ENCODE measurements around the gene KLHL25.

KLHL25 gene

DNA sequence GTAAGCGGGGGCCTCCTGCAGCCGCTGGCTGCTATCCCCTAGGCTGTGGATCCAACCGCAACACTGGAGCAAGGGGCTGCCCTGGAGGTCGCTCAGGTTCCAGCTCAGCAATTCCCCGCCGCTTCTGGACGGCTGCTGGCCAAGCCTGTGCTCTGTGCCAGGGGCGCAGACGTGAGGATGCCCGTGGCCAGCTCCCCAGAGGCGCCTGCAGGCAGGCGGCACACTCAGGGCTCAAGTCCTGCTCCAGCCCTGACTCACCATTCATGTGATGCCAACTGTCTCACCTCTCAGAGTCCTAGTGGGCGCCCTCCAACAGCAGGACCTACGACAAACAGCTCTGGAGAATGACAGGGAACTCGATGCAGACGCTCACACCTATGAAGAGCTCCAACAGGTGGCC lies 31.6 kb downstream of the KLHL25 start:
- TF ChIP-seq, protein P1, sequence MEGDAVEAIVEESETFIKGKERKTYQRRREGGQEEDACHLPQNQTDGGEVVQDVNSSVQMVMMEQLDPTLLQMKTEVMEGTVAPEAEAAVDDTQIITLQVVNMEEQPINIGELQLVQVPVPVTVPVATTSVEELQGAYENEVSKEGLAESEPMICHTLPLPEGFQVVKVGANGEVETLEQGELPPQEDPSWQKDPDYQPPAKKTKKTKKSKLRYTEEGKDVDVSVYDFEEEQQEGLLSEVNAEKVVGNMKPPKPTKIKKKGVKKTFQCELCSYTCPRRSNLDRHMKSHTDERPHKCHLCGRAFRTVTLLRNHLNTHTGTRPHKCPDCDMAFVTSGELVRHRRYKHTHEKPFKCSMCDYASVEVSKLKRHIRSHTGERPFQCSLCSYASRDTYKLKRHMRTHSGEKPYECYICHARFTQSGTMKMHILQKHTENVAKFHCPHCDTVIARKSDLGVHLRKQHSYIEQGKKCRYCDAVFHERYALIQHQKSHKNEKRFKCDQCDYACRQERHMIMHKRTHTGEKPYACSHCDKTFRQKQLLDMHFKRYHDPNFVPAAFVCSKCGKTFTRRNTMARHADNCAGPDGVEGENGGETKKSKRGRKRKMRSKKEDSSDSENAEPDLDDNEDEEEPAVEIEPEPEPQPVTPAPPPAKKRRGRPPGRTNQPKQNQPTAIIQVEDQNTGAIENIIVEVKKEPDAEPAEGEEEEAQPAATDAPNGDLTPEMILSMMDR (IDR thresholded peaks at IDR 0.05; ENCODE audit: insufficient read depth, low read length, missing control alignments): no peak
- CTCF ChIA-PET: interaction anchor here (0.9 to 1.9 kb wide), 4 partner anchors 8 to 68 kb away, joined by 3 to 7 read pairs (median 4); no protein-coding TSS in a partner anchor
- POLR2A ChIA-PET: no interaction called here
- DNase-seq (ENCODE audit: low read depth, low spot score): no peak
- H3K4me3 ChIP-seq (ENCODE audit: low read depth, low read length): no peak overlapping the region

DNA sequence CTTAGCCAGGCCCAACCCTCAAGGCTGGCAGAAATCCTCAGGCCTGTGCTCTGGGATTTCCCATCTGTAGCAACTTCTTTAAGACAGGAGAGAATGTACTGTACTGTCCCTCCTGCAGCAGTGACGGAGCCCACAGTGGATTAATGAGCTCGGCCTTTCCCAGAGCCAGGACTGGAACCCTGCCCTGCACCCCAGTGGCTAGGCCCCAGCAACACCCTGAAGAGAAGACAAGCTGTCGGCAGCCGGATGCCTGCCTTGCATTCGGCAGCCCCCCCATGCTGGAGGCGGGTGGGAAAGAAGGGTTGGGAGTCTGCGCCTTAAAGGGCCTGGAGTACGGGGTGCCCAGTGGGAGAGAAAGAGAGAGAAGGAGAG lies 32.0 kb downstream of the KLHL25 start:
- no peak for DNase-seq (ENCODE audit: low read depth, low spot score)
- CTCF ChIA-PET: no interaction called here
- TF ChIP-seq, protein P1 (IDR thresholded peaks at IDR 0.05; ENCODE audit: insufficient read depth, low read length, missing control alignments): no peak
- POLR2A ChIA-PET: no interaction called here
- H3K4me3 ChIP-seq (ENCODE audit: low read depth, low read length): no peak overlapping the region

DNA sequence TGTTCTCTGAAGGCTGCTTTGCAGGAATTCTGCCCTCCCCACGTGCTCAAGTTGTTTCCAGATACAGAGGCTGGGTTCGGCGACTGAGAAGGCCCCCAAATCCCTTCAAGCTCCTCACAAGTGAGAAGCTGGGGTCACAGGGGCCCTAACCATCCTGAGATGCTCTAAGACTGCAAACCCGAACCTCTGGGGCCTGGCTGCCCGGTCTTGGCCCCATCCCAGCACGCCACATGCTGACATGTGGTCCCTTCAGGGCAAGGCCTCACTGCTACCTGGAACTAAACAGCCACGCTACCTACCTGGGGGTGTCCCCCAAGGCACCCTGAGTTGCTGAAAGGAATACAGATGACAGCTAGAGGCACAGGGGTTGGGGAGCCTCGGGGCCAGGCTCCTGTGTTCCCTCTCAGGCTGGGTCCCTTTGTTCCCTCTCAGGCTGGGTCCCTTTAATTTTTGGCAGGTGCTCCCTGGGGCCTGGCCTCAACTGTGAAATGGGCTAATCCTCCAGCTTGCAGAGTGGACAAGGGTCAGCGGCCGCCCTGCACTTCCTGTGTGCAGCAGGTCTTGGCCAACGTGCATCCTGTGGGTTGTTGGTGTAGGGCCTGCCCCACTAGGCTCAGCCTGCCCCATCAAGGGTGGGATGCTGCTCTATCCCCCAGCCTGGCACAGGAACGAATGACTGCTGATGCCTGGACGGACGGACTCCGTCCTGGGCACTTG lies 32.5 kb downstream of the KLHL25 start:
- TF ChIP-seq, protein P1 (IDR thresholded peaks at IDR 0.05; ENCODE audit: insufficient read depth, low read length, missing control alignments): no peak
- ChIA-PET CTCF (no interaction called here), POLR2A (no interaction called here)
- DNase-seq (ENCODE audit: low read depth, low spot score): no peak
- no peak overlapping the region for H3K4me3 ChIP-seq (ENCODE audit: low read depth, low read length)

DNA sequence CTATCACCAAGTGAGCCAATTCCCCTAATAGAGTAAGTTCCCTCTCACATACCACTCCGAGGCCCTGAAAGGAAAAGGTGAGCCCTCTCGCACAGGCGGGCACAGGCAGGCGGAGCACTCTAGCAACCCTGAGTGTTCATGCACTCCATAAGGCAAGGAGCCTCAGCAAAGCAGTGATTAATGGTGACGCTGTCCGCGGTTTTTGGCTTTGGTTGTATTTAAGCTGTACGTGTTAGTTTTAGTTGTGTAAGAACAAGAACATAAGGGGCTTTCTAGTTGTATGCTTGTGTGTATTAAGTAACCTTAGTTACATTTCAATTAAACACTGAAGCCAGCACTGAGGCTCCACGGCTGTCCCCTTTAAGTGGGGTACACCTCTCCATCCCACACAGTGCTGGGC lies 33.1 kb downstream of the KLHL25 start:
- TF ChIP-seq, protein P1 (IDR thresholded peaks at IDR 0.05; ENCODE audit: insufficient read depth, low read length, missing control alignments): no peak
- ChIA-PET CTCF (interaction anchor here (0.9 to 2.0 kb wide), 2 partner anchors 10 to 79 kb away, joined by 3 to 8 read pairs; no protein-coding TSS in a partner anchor), POLR2A (no interaction called here)
- DNase-seq (ENCODE audit: low read depth, low spot score): no peak
- no peak overlapping the region for H3K4me3 ChIP-seq (ENCODE audit: low read depth, low read length)

DNA sequence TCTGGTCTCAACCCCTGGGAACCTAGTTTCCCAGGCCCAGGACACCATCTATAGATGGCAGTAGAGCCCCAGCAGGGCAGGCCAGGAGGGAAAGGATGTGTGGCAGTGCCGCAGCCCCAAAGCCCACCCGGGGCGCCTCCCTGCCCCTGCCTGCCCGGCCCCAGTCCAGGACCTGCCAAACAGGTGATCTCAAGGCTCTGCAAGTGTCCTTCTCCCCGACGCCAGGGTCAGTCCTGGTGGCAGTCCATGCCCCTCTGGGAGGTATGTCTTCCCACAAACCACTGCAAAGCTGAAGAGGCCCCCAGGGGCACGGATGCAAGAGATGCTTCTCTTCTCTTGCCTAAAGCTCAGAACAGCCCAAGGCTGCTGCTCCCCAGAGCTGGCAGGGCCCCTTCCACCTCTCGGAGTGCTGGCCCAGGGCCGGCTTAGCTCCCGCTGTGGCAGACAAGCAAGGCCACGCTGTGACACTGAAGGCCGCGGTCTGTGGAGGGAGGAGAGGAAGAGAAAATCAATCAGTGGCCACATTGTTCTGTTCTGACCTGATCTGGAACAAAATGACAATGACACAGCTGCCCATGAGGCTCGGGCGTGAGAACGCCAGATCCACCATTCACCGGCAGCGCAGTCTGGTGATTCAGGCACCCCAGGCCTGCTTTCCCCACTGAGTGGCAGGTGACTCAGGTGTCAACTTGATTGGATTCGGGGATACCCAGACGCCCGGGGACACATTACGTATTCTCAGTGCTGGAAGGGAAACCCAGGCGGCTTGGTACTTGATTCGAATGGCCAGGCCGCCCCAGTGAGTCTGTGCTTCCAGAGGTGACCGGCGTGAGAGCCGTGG lies 34.0 kb downstream of the KLHL25 start:
- POLR2A ChIA-PET: no interaction called here
- no peak overlapping the region for H3K4me3 ChIP-seq (ENCODE audit: low read depth, low read length)
- TF ChIP-seq, protein P1 (IDR thresholded peaks at IDR 0.05; ENCODE audit: insufficient read depth, low read length, missing control alignments): no peak
- CTCF ChIA-PET: interaction anchor here (0.9 to 2.0 kb wide), 3 partner anchors 9 to 80 kb away, joined by 3 to 8 read pairs (median 5); no protein-coding TSS in a partner anchor
- DNase-seq (ENCODE audit: low read depth, low spot score): no peak

DNA sequence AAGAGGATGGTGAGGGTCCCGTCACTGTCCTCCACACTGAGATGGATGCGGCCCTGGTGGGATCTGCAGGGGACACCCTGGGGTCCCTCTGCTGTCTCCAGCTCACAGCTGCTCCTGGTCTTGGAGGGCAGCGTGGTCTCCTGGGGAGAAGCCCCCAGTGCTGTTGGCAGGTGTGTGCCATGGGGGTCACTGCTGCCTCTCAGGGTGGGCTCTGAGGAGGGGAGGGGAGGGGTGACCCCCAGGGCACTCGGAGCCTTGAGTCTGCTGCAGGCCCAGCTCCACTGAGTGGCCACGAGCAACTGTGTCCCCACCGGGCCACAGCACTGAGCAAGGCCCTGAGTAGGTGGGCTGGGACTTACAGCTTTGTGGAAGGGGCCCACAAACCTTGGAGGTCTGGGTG lies 34.7 kb downstream of the KLHL25 start:
- DNase-seq (ENCODE audit: low read depth, low spot score): no peak
- no peak overlapping the region for H3K4me3 ChIP-seq (ENCODE audit: low read depth, low read length)
- TF ChIP-seq, protein P1 (IDR thresholded peaks at IDR 0.05; ENCODE audit: insufficient read depth, low read length, missing control alignments): no peak
- ChIA-PET CTCF (interaction anchor here (1.1 to 2.0 kb wide), 2 partner anchors 71 to 81 kb away, joined by 5 to 8 read pairs; no protein-coding TSS in a partner anchor), POLR2A (no interaction called here)

Data from AG04449 (cell line).